H1 (cell line): ENCODE measurements around the gene LYPD1. TPM values are rescaled to one million over a fixed set of nuclear protein-coding genes. Genes with fewer than 3 reads are reported as not detected.

Experiments used
- CTCF ChIA-PET: fragments of 300-600 bp; sonication (Branson Sonifier 250); formaldehyde crosslinking; loops from one replicate; lab custom pipeline; 2021; ENCODE audit not compliant: partially characterized antibody; lab: Charles Lee
- POLR2A ChIA-PET: fragments of 300-600 bp; sonication (Branson Sonifier 250); formaldehyde crosslinking; loops from one replicate; lab custom pipeline; 2021; ENCODE audit warnings: inconsistent platforms; ENCODE audit not compliant: partially characterized antibody; lab: Charles Lee
- DNase-seq, 2 experiments: peaks; one replicate each; pipeline versions ENCODE4 v3.0.0 to v3.0.0-alpha.2; 2010 to 2022; ENCODE audit warnings: low spot score in 2 of 2, low read depth in 1 of 2, mixed read lengths in 1 of 2
- FAIRE-seq: peaks from 2 replicates; lab custom pipeline; 2011; peaks lifted over from hg19 to GRCh38; lab: Jason Lieb, UNC
- H2AFZ ChIP-seq: 2 replicates; pipeline ENCODE4 v1.8.1; 2012; ENCODE audit warnings: low read length, inconsistent platforms
- H2AK5ac ChIP-seq: 2 replicates; pipeline ENCODE4 v1.6.1; 2013; ENCODE audit warnings: low read depth, low read length
- H2BK120ac ChIP-seq: replicated peaks from 2 replicates; pipeline ENCODE3; 2013; ENCODE audit warnings: low read depth, low read length, inconsistent platforms
- H2BK12ac ChIP-seq: 2 replicates; pipeline ENCODE4 v1.6.1; 2013; ENCODE audit warnings: low read depth, low read length
- H2BK15ac ChIP-seq: 2 replicates; pipeline ENCODE4 v1.6.1; 2013; ENCODE audit warnings: low read length
- H2BK20ac ChIP-seq: 2 replicates; pipeline ENCODE4 v1.6.1; 2013; ENCODE audit warnings: low read length
- H2BK5ac ChIP-seq: 2 replicates; pipeline ENCODE4 v1.6.1; 2013; ENCODE audit warnings: low read depth, low read length
- H3K14ac ChIP-seq: 2 replicates; pipeline ENCODE4 v1.6.1; 2013; ENCODE audit warnings: inconsistent platforms; ENCODE audit not compliant: insufficient read length
- H3K18ac ChIP-seq: 2 replicates; pipeline ENCODE4 v1.6.1; 2013; ENCODE audit warnings: low read length; ENCODE audit errors: extremely low read depth
- H3K23ac ChIP-seq: 2 replicates; pipeline ENCODE4 v1.6.1; 2013; ENCODE audit warnings: inconsistent platforms; ENCODE audit not compliant: insufficient read length
- H3K23me2 ChIP-seq: 2 replicates; pipeline ENCODE4 v1.6.1; 2013; ENCODE audit warnings: low read depth, low read length
- H3K27ac ChIP-seq: 2 replicates; pipeline ENCODE4 v1.6.1; 2011; ENCODE audit warnings: low read depth, low read length, inconsistent platforms
- H3K27me3 ChIP-seq, 4 experiments: replicated peaks in 1 of 4; 1 replicate in 1 of 4; 2 replicates in 3 of 4; pipeline versions ENCODE4 v1.6.1 to v1.8.1; 2011 to 2013; ENCODE audit warnings: low read length in 3 of 4, mild to moderate bottlenecking in 3 of 4, inconsistent platforms in 2 of 4, mixed read lengths in 2 of 4, moderate library complexity in 1 of 4; ENCODE audit not compliant: control insufficient read depth in 3 of 4, insufficient read depth in 3 of 4; ENCODE audit errors: extremely low read depth in 1 of 4
- H3K36me3 ChIP-seq, 4 experiments: 2 replicates each; pipeline versions ENCODE4 v1.6.1 to v1.8.1; 2011 to 2013; ENCODE audit warnings: mild to moderate bottlenecking in 4 of 4, low read length in 3 of 4, moderate library complexity in 2 of 4, control low read depth in 1 of 4, inconsistent platforms in 1 of 4; ENCODE audit not compliant: insufficient read depth in 4 of 4, control insufficient read depth in 2 of 4
- H3K4ac ChIP-seq: replicated peaks from 2 replicates; pipeline ENCODE3; 2013; ENCODE audit warnings: low read length, low read depth, mixed read lengths, inconsistent platforms; ENCODE audit not compliant: insufficient read length
- H3K4me1 ChIP-seq, 4 experiments: replicated peaks in 1 of 4; 1 replicate in 1 of 4; 2 replicates in 3 of 4; pipeline versions ENCODE4 v1.6.1 to v1.8.1; 2011 to 2013; ENCODE audit warnings: low read length in 3 of 4, inconsistent platforms in 2 of 4, mixed read lengths in 1 of 4; ENCODE audit not compliant: insufficient read depth in 4 of 4, control insufficient read depth in 3 of 4
- H3K4me2 ChIP-seq, 2 experiments: 2 replicates each; pipeline versions ENCODE4 v1.6.1 to v1.8.1; 2011 to 2013; ENCODE audit warnings: low read depth in 2 of 2, low read length in 2 of 2, control low read depth in 1 of 2, inconsistent platforms in 1 of 2, mild to moderate bottlenecking in 1 of 2; ENCODE audit not compliant: insufficient read depth in 1 of 2
- H3K4me3 ChIP-seq, 4 experiments: fragments of 200-600, 300-600 bp in 1 of 4; sonication (generic), shearing (Covaris generic), sonication (Bioruptor Twin) in 1 of 4; 2 replicates each; pipeline versions ENCODE4 v1.5.1 to v1.8.1; 2011 to 2016; ENCODE audit warnings: low read length in 4 of 4, low read depth in 3 of 4, control low read depth in 2 of 4, inconsistent platforms in 2 of 4, mild to moderate bottlenecking in 2 of 4, mixed read lengths in 1 of 4, moderate library complexity in 1 of 4; ENCODE audit not compliant: insufficient read depth in 2 of 4; ENCODE audit errors: extremely low read depth in 1 of 4
- H3K56ac ChIP-seq: replicated peaks from 2 replicates; pipeline ENCODE3; 2013; ENCODE audit warnings: low read depth, mild to moderate bottlenecking, mixed read lengths, low read length, inconsistent platforms; ENCODE audit not compliant: insufficient read length
- H3K79me1 ChIP-seq: 2 replicates; pipeline ENCODE4 v1.6.1; 2013; ENCODE audit warnings: low read depth, low read length, control low read depth
- H3K79me2 ChIP-seq, 2 experiments: 2 replicates each; pipeline versions ENCODE4 v1.6.1 to v1.8.1; 2012 to 2013; ENCODE audit warnings: low read length in 2 of 2, mild to moderate bottlenecking in 2 of 2, inconsistent platforms in 1 of 2; ENCODE audit not compliant: insufficient read depth in 2 of 2, control insufficient read depth in 1 of 2
- H3K9ac ChIP-seq, 4 experiments: replicated peaks in 1 of 4; 1 replicate in 1 of 4; 2 replicates in 3 of 4; pipeline versions ENCODE4 v1.6.1 to v1.8.1; 2011 to 2013; ENCODE audit warnings: low read depth in 3 of 4, low read length in 3 of 4, control low read depth in 2 of 4, mild to moderate bottlenecking in 2 of 4, moderate library complexity in 2 of 4, inconsistent platforms in 1 of 4; ENCODE audit errors: extremely low read depth in 1 of 4
- H3K9me3 ChIP-seq, 2 experiments: 2 replicates each; pipeline versions ENCODE4 v1.6.1 to v1.8.1; 2012 to 2013; ENCODE audit warnings: mild to moderate bottlenecking in 2 of 2, moderate library complexity in 2 of 2, control low read depth in 1 of 2, inconsistent platforms in 1 of 2, low read depth in 1 of 2, low read length in 1 of 2, mixed read lengths in 1 of 2; ENCODE audit not compliant: insufficient read depth in 2 of 2
- H4K20me1 ChIP-seq, 2 experiments: replicated peaks in 1 of 2; 2 replicates each; pipeline versions ENCODE3 to v1.8.1; 2011 to 2013; ENCODE audit warnings: inconsistent platforms in 2 of 2, low read length in 2 of 2, mild to moderate bottlenecking in 1 of 2; ENCODE audit not compliant: insufficient read depth in 2 of 2, control insufficient read depth in 1 of 2
- H4K5ac ChIP-seq: 2 replicates; pipeline ENCODE4 v1.6.1; 2013; ENCODE audit warnings: low read length, low read depth, mixed read lengths, inconsistent platforms; ENCODE audit not compliant: insufficient read length
- H4K8ac ChIP-seq: 2 replicates; pipeline ENCODE4 v1.8.0; 2013; ENCODE audit warnings: mild to moderate bottlenecking, moderate library complexity, low read length, inconsistent platforms; ENCODE audit not compliant: insufficient read depth; ENCODE audit errors: extremely low read depth
- H4K91ac ChIP-seq: replicated peaks from 2 replicates; pipeline ENCODE3; 2013; ENCODE audit warnings: low read length, mixed read lengths, inconsistent platforms; ENCODE audit not compliant: insufficient read length
- CTBP2 ChIP-seq: IDR thresholded peaks from 2 replicates; pipeline ENCODE4 v1.7.0; 2011; ENCODE audit warnings: borderline replicate concordance, mild to moderate bottlenecking, moderate library complexity, mixed read lengths, low read length; ENCODE audit not compliant: insufficient read depth, insufficient read length
- EGR1 ChIP-seq: IDR thresholded peaks from 2 replicates; pipeline ENCODE4 v1.6.1; 2011; ENCODE audit warnings: low read depth, low read length, borderline replicate concordance
- EP300 ChIP-seq, 2 experiments: IDR thresholded peaks; 1 replicate in 1 of 2; 2 replicates in 1 of 2; pipeline ENCODE4 v1.6.1; 2011 to 2012; ENCODE audit warnings: low read depth in 2 of 2, low read length in 2 of 2, mild to moderate bottlenecking in 2 of 2, borderline replicate concordance in 1 of 2, inconsistent platforms in 1 of 2, moderate library complexity in 1 of 2
- MAFK ChIP-seq: IDR thresholded peaks from 2 replicates; pipeline ENCODE4 v1.6.1; 2012; ENCODE audit warnings: low read depth, mild to moderate bottlenecking, improper control_type of control experiment, low read length
- MAX ChIP-seq: IDR thresholded peaks from 2 replicates; pipeline ENCODE4 v1.6.1; 2012; ENCODE audit warnings: inconsistent platforms
- RFX5 ChIP-seq: IDR thresholded peaks from 2 replicates; pipeline ENCODE4 v1.6.1; 2011; ENCODE audit warnings: low read depth, low read length, improper control_type of control experiment, borderline replicate concordance
- RXRA ChIP-seq: IDR thresholded peaks from 2 replicates; pipeline ENCODE4 v1.6.1; 2011; ENCODE audit warnings: low read depth, mild to moderate bottlenecking, low read length, moderate library complexity; ENCODE audit not compliant: insufficient read depth
- SIX5 ChIP-seq: IDR thresholded peaks from 2 replicates; pipeline ENCODE4 v1.6.1; 2011; ENCODE audit warnings: mild to moderate bottlenecking, low read depth, low read length
- TAF7 ChIP-seq: optimal IDR thresholded peaks from 2 replicates; pipeline ENCODE3; 2011; ENCODE audit warnings: low read depth, mild to moderate bottlenecking, inconsistent platforms, low read length, moderate library complexity, borderline replicate concordance
- TBP ChIP-seq: IDR thresholded peaks from 2 replicates; pipeline ENCODE4 v1.6.1; 2011; ENCODE audit warnings: low read depth, low read length, improper control_type of control experiment
- USF2 ChIP-seq: IDR thresholded peaks from 2 replicates; pipeline ENCODE4 v1.6.1; 2011; ENCODE audit warnings: low read length, improper control_type of control experiment
- WGBS, 2 experiments: shearing (Covaris generic) in 1 of 2; methylation state at CpG; one replicate each; pipeline versions ENCODE4 v1.1.6 to v1.1.7; 2013 to 2015; ENCODE audit warnings: low lambda C conversion rate in 2 of 2, mixed read lengths in 2 of 2, inconsistent platforms in 1 of 2, low coverage in 1 of 2, missing lambda C conversion rate in 1 of 2; ENCODE audit not compliant: insufficient replicate concordance in 2 of 2, insufficient coverage in 1 of 2, insufficient read length in 1 of 2; ENCODE audit errors: extremely low coverage in 1 of 2, missing lambda C conversion rate in 1 of 2; 5-methylcytosine and 5-hydroxymethylcytosine counted together
- polyA plus RNA-seq, 7 experiments: library from polyadenylated mRNA; depleted of rRNA in 3 of 7; stranded (reverse) in 5 of 7; unstranded in 2 of 7; fragments of >200 nt in 5 of 7; fragments of 200-250 nt in 2 of 7; gene quantifications; 1 replicate in 5 of 7; 2 replicates in 1 of 7; 4 replicates in 1 of 7; pipeline versions ENCODE4 v1.2.1 to v1.2.3, GENCODE V29; 2011 to 2013; ENCODE audit warnings: missing spikeins in 2 of 7, mixed read lengths in 2 of 7
- total RNA-seq: library from RNA; stranded (reverse); fragmentation: NEBNext Ultra II Directional; extraction: Animal tissue kit (Norgen Biotek cat#: 25700); gene quantifications from 2 replicates; pipeline ENCODE4 v1.2.1, GENCODE V29; 2021

The LYPD1 gene
- total and polyA plus RNA-seq, 2 of the 8 experiments (the other 6 are each of a cell fraction or from before 2014, with no cell fraction given), result 1.9 to 2.7 TPM

- Histone ChIP-seq H3K4me1 (peaks cover 0 to 6% (median 4%) of the 10 kb centered on the region in 4 experiments; a peak in 4 of 7 replicates), H4K20me1 (no peaks in the 10 kb centered on the region), H3K36me3 (no peaks in the 10 kb centered on the region), H3K14ac (no peak overlapping the region), H3K9me3 (peaks cover 6 to 8% of the 10 kb centered on the region in 2 experiments; a peak in 1 of 4 replicates), H3K27ac (no peak overlapping the region), H3K56ac (no peak overlapping the region), H3K23ac (no peak overlapping the region), H2BK120ac (no peak overlapping the region), H4K8ac (no peak overlapping the region), H3K9ac (no peak overlapping the region), H2AFZ (no peak overlapping the region), H4K5ac (no peak overlapping the region), H3K23me2 (no peaks in the 10 kb centered on the region), H3K79me2 (no peaks in the 10 kb centered on the region), H2BK12ac (no peak overlapping the region), H3K4ac (no peak overlapping the region), H3K27me3 (no peaks in the 10 kb centered on the region), H3K18ac (no peak overlapping the region), H2BK20ac (no peak overlapping the region), H3K4me2 (no peak overlapping the region), H2BK5ac (no peak overlapping the region), H3K4me3 (no peak overlapping the region), H2BK15ac (0 out of 2 replicates have a peak overlapping the region, but pooled peaks have one; percentile 40), H2AK5ac (no peak overlapping the region), H3K79me1 (no peaks in the 10 kb centered on the region), H4K91ac (peak overlapping the region; percentile 10)
- ChIA-PET POLR2A (no interaction called here), CTCF (interaction anchor here (1.1 kb wide), 2 partner anchors 290 to 551 kb away, joined by 4 read pairs; no protein-coding TSS in a partner anchor)
- DNase-seq (no peak), FAIRE-seq (no peak)
- WGBS, 2 experiments, result 89% methylated on average over 8 of the region's 8 CpGs; no CpG with 5 or more reads in 1 of the 2 experiments
- TF ChIP-seq CTBP2 (no peak), SIX5 (no peak), RFX5 (no peak), RXRA (no peak), TBP (no peak), MAX (no peak), EGR1 (no peak), TAF7 (no peak), USF2 (no peak), MAFK (no peak), EP300 (IDR thresholded peaks at IDR 0.05; ENCODE audit: borderline replicate concordance in 1 of 2, low read depth in 2 of 2, low read length in 2 of 2) (no peak)
Measured at GRCh38 chr2:132621131-132621875, 48.7 kb downstream of the LYPD1 start.
